Stimulated activated naive CD8-positive, alpha-beta T cell treated with anti-CD3 and anti-CD28 coated beads, Interleukin-15, Interleukin-2, amounts not matched to agents 100 U/mL and 50 U/mL, for 24 hours (primary cell): Measurements from ENCODE around the gene TCIRG1.
A peak's percentile ranks its signal among the peaks of the same experiment; 100 is the strongest.
"Not testable (repeated sequence)": the region's sequence is repeated elsewhere in the genome, so short reads cannot be mapped to it uniquely, and the experiment has no call there.

Experiments used
- ATAC-seq: fragments of 150-1000 bp; cut with Tn5 transposase; one replicate; pipeline ENCODE4 v1.10.0; 2021
- DNase-seq: peaks from one replicate; pipeline ENCODE4 v3.0.0; 2021

TCIRG1 gene

GRCh38 chr11:68083517-68083916, 44.7 kb downstream of the TCIRG1 start:
- no peak for ATAC-seq

GRCh38 chr11:68089679-68090078, 50.9 kb downstream of the TCIRG1 start:
- DNase-seq: no peak
- ATAC-seq: no peak

More at GRCh38 chr11:68083517-68083916, 44.7 kb downstream of the TCIRG1 start:
- no peak for DNase-seq

GRCh38 chr11:68090287-68090686, 51.5 kb downstream of the TCIRG1 start:
- DNase-seq: no peak
- ATAC-seq: no peak

GRCh38 chr11:68090706-68091105, 51.9 kb downstream of the TCIRG1 start:
- no peak for ATAC-seq
- DNase-seq: no peak

GRCh38 chr11:68092411-68092810, 53.6 kb downstream of the TCIRG1 start:
- ATAC-seq (no peak), DNase-seq (no peak)

GRCh38 chr11:68092946-68093345, 54.1 kb downstream of the TCIRG1 start:
- not testable (repeated sequence) for ATAC-seq, DNase-seq

- ATAC-seq (no peak), DNase-seq (no peak)
Observed at GRCh38 chr11:68093565-68093964, 54.7 kb downstream of the TCIRG1 start.

GRCh38 chr11:68096962-68097361, 58.1 kb downstream of the TCIRG1 start:
- DNase-seq: no peak
- ATAC-seq: no peak

GRCh38 chr11:68099057-68099456, 60.2 kb downstream of the TCIRG1 start:
- ATAC-seq: no peak
- no peak for DNase-seq

- ATAC-seq (peak; percentile 86), DNase-seq (peak; percentile 62)
Observed at GRCh38 chr11:68099474-68100405, 60.9 kb downstream of the TCIRG1 start.
